OCI-LY3 (cell line): ENCODE results near the gene MLLT10.

ENCODE experiments used
- H2AFZ ChIP-seq: fragments of 200-600, 300-600 bp; shearing (Covaris generic); 2 replicates; pipeline ENCODE4 v1.6.0; 2014; ENCODE audit warnings: antibody characterized with exemption, low read depth, low read length
- H3K27ac ChIP-seq: fragments of 200-600, 300-600 bp; sonication (generic); 2 replicates; pipeline ENCODE4 v1.5.1; 2014; ENCODE audit warnings: mild to moderate bottlenecking, low read length, moderate library complexity, mixed read lengths
- H3K27me3 ChIP-seq: fragments of 200-600, 300-600 bp; sonication (generic); 2 replicates; pipeline ENCODE4 v1.6.1; 2014; ENCODE audit warnings: low read depth, low read length, mixed read lengths
- H3K36me3 ChIP-seq: fragments of 200-600, 300-600 bp; sonication (generic); replicated peaks from 2 replicates; pipeline ENCODE3; 2014; ENCODE audit warnings: low read depth, low read length, mixed read lengths
- H3K4me1 ChIP-seq: fragments of 300-600, 200-600 bp; sonication (generic); 2 replicates; pipeline ENCODE4 v1.6.1; 2014; ENCODE audit warnings: low read length, mixed read lengths
- H3K4me2 ChIP-seq: fragments of 200-600, 300-600 bp; sonication (generic); 2 replicates; pipeline ENCODE4 v1.6.1; 2014; ENCODE audit warnings: low read length, mixed read lengths
- H3K4me3 ChIP-seq: fragments of 300-600, 200-600 bp; sonication (generic); 2 replicates; pipeline ENCODE4 v1.5.1; 2014; ENCODE audit warnings: antibody characterized with exemption, mild to moderate bottlenecking, low read length, moderate library complexity
- H3K79me2 ChIP-seq: fragments of 300-600, 200-600 bp; shearing (Covaris generic); 2 replicates; pipeline ENCODE4 v1.6.1; 2014; ENCODE audit warnings: mild to moderate bottlenecking, low read length, mixed read lengths
- H3K9ac ChIP-seq: fragments of 300-600, 200-600 bp; shearing (Covaris generic); 2 replicates; pipeline ENCODE4 v1.6.0; 2014; ENCODE audit warnings: mild to moderate bottlenecking, low read length, moderate library complexity
- H3K9me3 ChIP-seq: fragments of 200-600, 300-600 bp; shearing (Covaris generic); 2 replicates; pipeline ENCODE4 v1.6.1; 2014; ENCODE audit warnings: low read length, mixed read lengths; ENCODE audit not compliant: insufficient read depth
- H4K20me1 ChIP-seq: fragments of 200-600, 300-600 bp; sonication (generic); 2 replicates; pipeline ENCODE4 v1.6.1; 2016; ENCODE audit warnings: low read length, mixed read lengths; ENCODE audit not compliant: insufficient read depth
- EZH2phosphoT487 ChIP-seq: fragments of 200-600 bp; shearing (Covaris generic); IDR thresholded peaks from 2 replicates; pipeline ENCODE4 v1.6.1; 2018; ENCODE audit warnings: antibody characterized with exemption, mixed run types, low read depth
- TF ChIP-seq, protein P1 (sequence below): fragments of 200-600, 300-600 bp; sonication (generic); IDR thresholded peaks from 2 replicates; pipeline ENCODE4 v1.5.1; 2014; ENCODE audit warnings: antibody characterized with exemption, low read length, low read depth

The MLLT10 gene

DNA sequence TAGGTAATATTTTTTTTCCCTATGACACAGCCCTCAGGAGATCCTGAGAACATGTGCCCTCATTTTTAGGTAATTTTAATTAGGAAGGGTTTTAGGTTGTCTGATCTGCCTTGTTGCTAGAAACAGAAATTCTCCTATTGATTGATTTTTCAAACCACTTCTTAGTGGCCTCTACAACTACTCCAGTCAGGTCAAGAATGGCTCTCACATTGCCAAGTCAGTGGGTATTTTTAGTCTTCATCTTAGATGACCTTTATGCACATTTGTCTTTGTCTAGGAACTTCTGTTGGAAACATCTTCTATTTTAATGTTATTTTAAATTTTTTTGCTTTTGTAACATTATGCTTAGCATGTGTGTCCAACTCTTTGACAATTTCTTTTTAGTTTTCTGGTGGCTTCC, 162.3 kb downstream of the MLLT10 start:
- Histone ChIP-seq H4K20me1 (no peaks in the 10 kb centered on the region), H2AFZ (no peak overlapping the region), H3K79me2 (no peaks in the 10 kb centered on the region), H3K9ac (no peak overlapping the region), H3K27ac (no peak overlapping the region), H3K27me3 (no peaks in the 10 kb centered on the region), H3K4me3 (no peak overlapping the region), H3K9me3 (0 out of 2 replicates have a peak, but pooled peaks cover 4% of the 10 kb centered on the region), H3K36me3 (peaks cover 12% of the 10 kb centered on the region), H3K4me2 (no peak overlapping the region), H3K4me1 (no peaks in the 10 kb centered on the region)
- TF ChIP-seq, protein P1, sequence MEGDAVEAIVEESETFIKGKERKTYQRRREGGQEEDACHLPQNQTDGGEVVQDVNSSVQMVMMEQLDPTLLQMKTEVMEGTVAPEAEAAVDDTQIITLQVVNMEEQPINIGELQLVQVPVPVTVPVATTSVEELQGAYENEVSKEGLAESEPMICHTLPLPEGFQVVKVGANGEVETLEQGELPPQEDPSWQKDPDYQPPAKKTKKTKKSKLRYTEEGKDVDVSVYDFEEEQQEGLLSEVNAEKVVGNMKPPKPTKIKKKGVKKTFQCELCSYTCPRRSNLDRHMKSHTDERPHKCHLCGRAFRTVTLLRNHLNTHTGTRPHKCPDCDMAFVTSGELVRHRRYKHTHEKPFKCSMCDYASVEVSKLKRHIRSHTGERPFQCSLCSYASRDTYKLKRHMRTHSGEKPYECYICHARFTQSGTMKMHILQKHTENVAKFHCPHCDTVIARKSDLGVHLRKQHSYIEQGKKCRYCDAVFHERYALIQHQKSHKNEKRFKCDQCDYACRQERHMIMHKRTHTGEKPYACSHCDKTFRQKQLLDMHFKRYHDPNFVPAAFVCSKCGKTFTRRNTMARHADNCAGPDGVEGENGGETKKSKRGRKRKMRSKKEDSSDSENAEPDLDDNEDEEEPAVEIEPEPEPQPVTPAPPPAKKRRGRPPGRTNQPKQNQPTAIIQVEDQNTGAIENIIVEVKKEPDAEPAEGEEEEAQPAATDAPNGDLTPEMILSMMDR: no peak
- no peak for TF ChIP-seq EZH2phosphoT487

DNA sequence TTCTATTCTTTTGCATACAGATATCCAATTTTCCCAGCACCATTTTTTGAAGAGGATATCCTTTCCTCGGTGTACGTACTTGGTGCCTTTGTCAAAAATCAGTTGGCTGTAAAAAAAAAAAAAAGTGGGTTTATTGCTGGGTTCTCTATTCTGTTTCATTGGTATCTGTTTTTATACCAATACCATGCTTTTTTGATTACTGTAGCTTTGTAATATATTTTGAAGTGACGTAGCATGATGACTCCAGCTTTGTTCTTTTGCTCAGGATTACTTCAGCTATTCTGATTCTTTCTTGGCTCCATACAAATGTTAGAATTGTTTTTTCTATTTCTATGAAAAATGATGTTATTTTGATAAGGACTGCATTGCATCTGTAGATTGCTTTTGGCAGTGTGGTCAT, 165.5 kb downstream of the MLLT10 start:
- Histone ChIP-seq H3K9me3 (0 out of 2 replicates have a peak, but pooled peaks cover 4% of the 10 kb centered on the region), H2AFZ (no peak overlapping the region), H3K79me2 (peaks cover under 1% of the 10 kb centered on the region; the same call in 1 of the 2 replicates), H3K27me3 (no peaks in the 10 kb centered on the region), H3K4me2 (no peak overlapping the region), H3K27ac (no peak overlapping the region), H3K4me1 (no peaks in the 10 kb centered on the region), H3K36me3 (peaks cover 12% of the 10 kb centered on the region), H3K4me3 (no peak overlapping the region), H3K9ac (no peak overlapping the region), H4K20me1 (no peaks in the 10 kb centered on the region)
- TF ChIP-seq EZH2phosphoT487: no peak
- TF ChIP-seq, protein P1: no peak

DNA sequence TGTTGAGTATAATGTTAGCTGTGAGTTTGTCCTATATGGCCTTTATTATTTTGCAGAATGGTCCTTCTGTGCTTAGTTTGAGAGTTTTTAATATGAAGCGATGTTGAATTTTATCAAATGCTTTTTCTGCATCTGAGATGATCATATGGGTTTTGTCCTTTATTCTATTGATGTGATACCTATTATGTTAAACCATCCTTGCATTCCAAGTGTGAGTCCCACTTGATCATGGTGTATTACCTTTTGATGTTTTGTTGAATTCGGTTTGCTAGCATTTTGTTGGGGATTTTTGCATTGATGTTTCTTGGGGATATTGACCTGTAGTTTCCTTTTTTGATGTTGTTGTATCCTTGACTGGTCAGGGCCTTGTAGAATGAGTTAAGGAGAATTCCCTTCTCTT, 166.4 kb downstream of the MLLT10 start:
- Histone ChIP-seq H3K4me2 (no peak overlapping the region), H3K79me2 (peaks cover 8% of the 10 kb centered on the region; the same call in 1 of the 2 replicates), H3K27me3 (no peaks in the 10 kb centered on the region), H4K20me1 (no peaks in the 10 kb centered on the region), H3K4me1 (no peaks in the 10 kb centered on the region), H3K27ac (no peak overlapping the region), H3K4me3 (no peak overlapping the region), H3K9ac (no peak overlapping the region), H3K9me3 (0 out of 2 replicates have a peak, but pooled peaks cover 4% of the 10 kb centered on the region), H3K36me3 (peaks cover 12% of the 10 kb centered on the region), H2AFZ (no peak overlapping the region)
- no peak for TF ChIP-seq EZH2phosphoT487
- TF ChIP-seq, protein P1: no peak

DNA sequence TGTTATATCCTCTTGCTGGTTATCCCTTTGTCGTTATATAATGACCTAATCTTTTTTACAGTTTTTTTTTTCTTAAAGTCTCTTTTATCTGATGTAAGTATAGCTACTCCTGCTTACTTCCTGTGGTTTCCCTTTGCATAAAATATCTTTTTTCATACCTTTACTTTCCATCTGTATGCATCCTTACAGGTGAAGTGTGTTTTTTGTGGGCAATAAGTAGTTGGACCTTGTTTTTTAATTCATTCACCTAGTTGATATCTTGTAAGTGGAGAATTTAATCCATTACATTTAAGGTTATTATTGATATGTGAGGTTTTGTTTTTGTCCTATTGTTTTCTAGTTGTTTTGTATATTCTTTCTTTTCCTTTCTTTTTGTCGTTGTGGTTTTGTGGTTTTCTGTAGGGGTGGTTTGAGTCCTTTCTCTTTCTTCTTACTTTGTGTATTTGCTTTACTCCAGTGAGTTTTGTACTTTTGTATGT, 168.6 kb downstream of the MLLT10 start:
- no peak overlapping the region for H3K4me2 ChIP-seq

More for the DNA sequence above, 168.6 kb downstream of the MLLT10 start:
- Histone ChIP-seq H3K79me2 (peaks cover 8% of the 10 kb centered on the region; the same call in 1 of the 2 replicates), H3K36me3 (peaks cover 12% of the 10 kb centered on the region), H3K27ac (no peak overlapping the region), H2AFZ (no peak overlapping the region), H3K4me3 (no peak overlapping the region), H3K9ac (no peak overlapping the region), H3K4me1 (no peaks in the 10 kb centered on the region), H3K9me3 (0 out of 2 replicates have a peak, but pooled peaks cover 4% of the 10 kb centered on the region), H3K27me3 (no peaks in the 10 kb centered on the region), H4K20me1 (no peaks in the 10 kb centered on the region)
- no peak for TF ChIP-seq EZH2phosphoT487
- TF ChIP-seq, protein P1: no peak
